HG02642 (cell line): ENCODE results near the gene NOX5.
A peak's percentile ranks its signal among the peaks of the same experiment; 100 is the strongest.

Experiments used
- ATAC-seq: cut with Tn5 transposase; IDR thresholded peaks from one replicate; pipeline ENCODE4 v1.9.1; 2021; ENCODE audit warnings: mild to moderate bottlenecking; ENCODE audit not compliant: unreplicated experiment, poor library complexity

Gene NOX5

GRCh38 chr15:69093614-69094013 lies 79.1 kb downstream of the NOX5 start:
- ATAC-seq, result no peak

DNA sequence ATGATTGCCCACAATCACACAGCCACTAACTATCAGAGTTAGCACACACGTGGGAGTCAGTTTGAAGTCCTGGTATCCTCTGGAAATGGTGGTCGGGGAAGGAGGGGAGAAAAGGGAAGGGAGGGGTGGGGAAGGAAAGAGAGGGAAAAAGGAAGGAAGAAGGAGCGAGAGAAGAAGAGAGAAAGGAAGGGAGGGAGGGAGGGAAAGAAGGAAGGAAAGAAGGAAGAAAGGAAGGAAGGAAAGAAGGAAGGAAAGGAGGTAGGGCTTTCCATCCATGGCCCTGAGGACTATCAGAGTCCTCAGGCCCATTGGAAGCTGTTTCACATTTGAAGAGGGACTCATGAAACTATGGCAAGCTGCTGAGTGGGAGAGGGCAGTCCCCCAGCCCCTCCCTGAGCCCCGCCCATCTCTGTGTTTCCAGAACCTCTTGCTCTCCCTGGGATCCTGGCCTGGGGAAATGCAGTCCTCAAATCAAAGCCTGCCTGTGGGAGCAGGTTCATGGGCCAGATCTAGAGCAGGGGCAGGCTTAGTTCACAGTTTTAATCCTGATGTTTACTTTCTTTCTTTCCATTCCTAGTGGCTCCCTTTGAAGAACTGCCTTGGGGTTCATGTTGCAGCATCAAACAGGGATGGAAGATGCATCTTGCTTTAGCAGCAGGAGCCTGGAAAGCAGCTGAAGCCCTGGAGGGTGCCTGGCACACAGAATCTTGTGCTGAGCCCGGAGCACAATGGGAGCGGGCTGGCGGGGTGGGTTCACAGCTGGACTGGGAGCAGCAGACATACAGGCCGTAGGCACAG lies 79.8 kb downstream of the NOX5 start:
- ATAC-seq, result no peak

- ATAC-seq, result no peak
Measured at GRCh38 chr15:69095274-69095673, 80.8 kb downstream of the NOX5 start.

GRCh38 chr15:69096196-69096595 lies 81.7 kb downstream of the NOX5 start:
- no peak for ATAC-seq

- ATAC-seq, result no peak
Measured at GRCh38 chr15:69096626-69097025, 82.1 kb downstream of the NOX5 start.

GRCh38 chr15:69098771-69099170 lies 84.3 kb downstream of the NOX5 start:
- no peak for ATAC-seq

- no peak for ATAC-seq
Measured at GRCh38 chr15:69099941-69100340, 85.4 kb downstream of the NOX5 start.

DNA sequence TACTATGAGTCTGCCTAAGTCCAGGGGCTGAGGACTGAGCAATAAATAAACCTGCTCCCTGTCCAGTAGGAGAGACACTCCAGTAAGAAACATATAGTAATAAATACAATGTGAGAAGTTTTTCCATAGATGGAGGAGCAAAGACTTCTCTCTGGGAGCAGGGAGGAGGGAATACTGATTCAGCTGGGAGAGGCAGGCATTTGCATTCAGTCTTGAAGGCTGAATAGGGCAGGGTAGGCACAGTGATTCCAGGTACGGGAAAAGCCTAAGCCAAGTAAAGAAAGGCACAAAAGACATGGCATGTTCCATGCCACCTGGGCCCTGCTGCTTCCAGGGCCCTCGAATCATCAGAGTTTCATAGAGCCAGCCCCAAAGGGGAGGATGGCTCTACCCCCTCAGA lies 86.3 kb downstream of the NOX5 start:
- no peak for ATAC-seq

- peak; percentile 41 for ATAC-seq
Measured at GRCh38 chr15:69104050-69104750, 89.7 kb downstream of the NOX5 start.

DNA sequence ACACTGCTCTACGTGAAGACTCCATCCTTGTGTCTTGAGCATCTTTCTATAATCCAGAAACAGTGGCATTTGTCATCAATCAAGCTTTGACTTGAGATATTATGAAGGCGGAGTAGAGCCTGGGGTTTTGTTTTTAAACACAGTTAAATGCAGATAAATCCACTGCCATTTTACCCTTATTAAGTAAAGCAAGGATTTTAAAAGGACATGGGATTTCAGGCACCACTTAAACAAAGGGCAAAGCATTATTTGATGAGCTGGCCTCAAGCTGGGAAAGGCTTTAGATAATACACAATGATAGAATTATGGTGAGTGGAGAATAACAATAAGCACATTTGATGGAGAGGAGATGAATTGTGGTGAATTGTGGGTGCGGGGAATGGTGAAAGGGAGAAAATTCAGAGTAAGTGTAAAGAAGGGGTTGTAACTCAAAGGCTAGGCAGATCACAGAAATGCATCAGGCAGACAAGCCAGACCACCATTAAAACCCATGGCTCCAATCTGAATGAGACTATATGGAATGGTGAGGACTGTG lies 91.0 kb downstream of the NOX5 start:
- ATAC-seq, result no peak

DNA sequence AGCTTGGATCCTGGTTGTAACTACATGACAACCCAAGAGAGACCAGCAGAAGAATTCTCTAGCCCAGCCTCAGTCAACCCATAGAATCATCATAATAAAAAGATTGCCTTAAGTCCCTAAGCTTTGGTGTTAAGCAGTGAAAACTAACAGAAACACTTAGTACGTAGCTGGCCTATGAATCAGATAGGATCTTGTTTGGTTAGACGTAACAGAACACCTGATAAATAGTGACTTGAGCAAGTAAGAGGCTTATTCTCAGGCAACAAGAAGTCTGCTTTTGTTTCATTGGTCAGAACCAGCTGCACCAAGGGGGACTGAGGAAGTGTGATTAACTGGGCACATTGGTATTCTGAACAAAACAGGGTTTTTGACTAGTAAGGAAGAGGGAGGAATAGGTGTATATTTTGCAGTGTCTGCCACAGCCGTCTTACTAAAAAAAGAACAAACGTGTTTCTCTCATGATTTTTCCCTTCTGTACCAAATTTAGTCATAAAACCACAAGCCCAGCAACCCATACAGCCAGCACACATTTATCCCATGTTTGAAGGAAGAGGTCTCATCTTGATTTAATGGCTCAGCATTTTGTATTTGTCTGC lies 92.6 kb downstream of the NOX5 start:
- no peak for ATAC-seq
